SK-N-SH treated with all-trans-retinoic acid at 6 μM for 48 hours (cell line): ENCODE results near the gene ACACB.

Experiments
- ATAC-seq: fragments of 200-7000 bp; cut with Tn5 transposase; 3 replicates; pipeline ENCODE4 v1.9.1; 2020; ENCODE audit warnings: mild to moderate bottlenecking, moderate library complexity
- ARNTL ChIP-seq: fragments of 450-650 bp; formaldehyde crosslinking; IDR thresholded peaks from 2 replicates; pipeline ENCODE4 v1.5.0; 2020; ENCODE audit warnings: low read depth, mild to moderate bottlenecking, moderate library complexity, borderline replicate concordance
- BACH2 ChIP-seq: fragments of 250-450 bp; sonication (Bioruptor Pico); IDR thresholded peaks from 2 replicates; pipeline ENCODE4 v1.9.0; 2021; ENCODE audit warnings: mild to moderate bottlenecking, borderline replicate concordance
- CREB5 ChIP-seq: fragments of 250-450 bp; sonication (Bioruptor Pico); IDR thresholded peaks from 2 replicates; pipeline ENCODE4 v1.5.1; 2020; ENCODE audit warnings: low read depth, mild to moderate bottlenecking, moderate library complexity
- CSDC2 ChIP-seq: fragments of 250-450 bp; sonication (Bioruptor Pico); IDR thresholded peaks from 2 replicates; pipeline ENCODE4 v1.5.0; 2020; ENCODE audit warnings: mild to moderate bottlenecking, moderate library complexity
- CSRNP3 ChIP-seq: fragments of 250-450 bp; sonication (Bioruptor Pico); IDR thresholded peaks from 2 replicates; pipeline ENCODE4 v1.5.1; 2021; ENCODE audit warnings: mild to moderate bottlenecking, moderate library complexity
- ESRRG ChIP-seq: fragments of 250-450 bp; sonication (Bioruptor Pico); IDR thresholded peaks from 2 replicates; pipeline ENCODE4 v1.6.1; 2021; ENCODE audit warnings: mild to moderate bottlenecking
- GLIS3 ChIP-seq: fragments of 250-450 bp; sonication (Bioruptor Pico); IDR thresholded peaks from 2 replicates; pipeline ENCODE4 v1.5.0; 2020; ENCODE audit warnings: mild to moderate bottlenecking, moderate library complexity
- ISL1 ChIP-seq: fragments of 250-450 bp; sonication (Bioruptor Pico); IDR thresholded peaks from 2 replicates; pipeline ENCODE4 v2.1.2; 2022; ENCODE audit warnings: mild to moderate bottlenecking, moderate library complexity
- RARB ChIP-seq: fragments of 250-450 bp; sonication (Bioruptor Pico); IDR thresholded peaks from 2 replicates; pipeline ENCODE4 v1.8.0; 2021; ENCODE audit warnings: mild to moderate bottlenecking, moderate library complexity
- SNAI2 ChIP-seq: fragments of 250-450 bp; sonication (Bioruptor Pico); IDR thresholded peaks from 2 replicates; pipeline ENCODE4 v1.5.0; 2020; ENCODE audit warnings: mild to moderate bottlenecking, moderate library complexity
- TOX ChIP-seq: fragments of 250-450 bp; sonication (Bioruptor Pico); IDR thresholded peaks from 2 replicates; pipeline ENCODE4 v1.8.0; 2021; ENCODE audit warnings: mild to moderate bottlenecking, moderate library complexity, borderline replicate concordance
- TSHZ2 ChIP-seq: fragments of 250-450 bp; sonication (Bioruptor Pico); IDR thresholded peaks from 2 replicates; pipeline ENCODE4 v1.5.0; 2020; ENCODE audit warnings: mild to moderate bottlenecking, moderate library complexity
- ZC3H10 ChIP-seq: fragments of 250-450 bp; sonication (Bioruptor Pico); IDR thresholded peaks from 2 replicates; pipeline ENCODE4 v1.5.1; 2021; ENCODE audit warnings: mild to moderate bottlenecking, moderate library complexity
- ZFP3 ChIP-seq: fragments of 250-450 bp; sonication (Bioruptor Pico); IDR thresholded peaks from 2 replicates; pipeline ENCODE4 v1.5.0; 2020; ENCODE audit warnings: mild to moderate bottlenecking, moderate library complexity
- ZFP30 ChIP-seq: fragments of 450-650 bp; formaldehyde crosslinking; IDR thresholded peaks from 2 replicates; pipeline ENCODE4 v1.5.0; 2022; ENCODE audit warnings: mild to moderate bottlenecking, moderate library complexity
- ZNF565 ChIP-seq: fragments of 450-650 bp; formaldehyde crosslinking; conservative IDR thresholded peaks from 2 replicates; pipeline ENCODE4 v1.5.0; 2020; ENCODE audit warnings: low read depth, mild to moderate bottlenecking, moderate library complexity
- ZNF70 ChIP-seq: fragments of 450-650 bp; formaldehyde crosslinking; IDR thresholded peaks from 2 replicates; pipeline ENCODE4 v1.5.0; 2020; ENCODE audit warnings: mild to moderate bottlenecking, moderate library complexity
- ZNF8 ChIP-seq: fragments of 450-650 bp; formaldehyde crosslinking; IDR thresholded peaks from 2 replicates; pipeline ENCODE4 v1.5.0; 2020; ENCODE audit warnings: mild to moderate bottlenecking, moderate library complexity
- TF ChIP-seq, protein P1 (sequence below): fragments of 250-450 bp; sonication (Bioruptor Pico); IDR thresholded peaks from 2 replicates; pipeline ENCODE4 v1.8.0; 2021; ENCODE audit warnings: low read depth, mild to moderate bottlenecking, moderate library complexity, borderline replicate concordance

ACACB gene

GRCh38 chr12:109234012-109234411 is 117.6 kb downstream of the ACACB start:
- ATAC-seq, result no peak
- TF ChIP-seq RARB (CRISPR knock-in tag), result no peak
- TF ChIP-seq ZC3H10 (CRISPR knock-in tag), result no peak
- no peak for TF ChIP-seq CREB5 (CRISPR knock-in tag)
- TF ChIP-seq ARNTL (CRISPR knock-in tag), result no peak
- TF ChIP-seq CSRNP3 (CRISPR knock-in tag), result no peak
- no peak for TF ChIP-seq TOX (CRISPR knock-in tag)
- TF ChIP-seq CSDC2 (CRISPR knock-in tag), result no peak

DNA sequence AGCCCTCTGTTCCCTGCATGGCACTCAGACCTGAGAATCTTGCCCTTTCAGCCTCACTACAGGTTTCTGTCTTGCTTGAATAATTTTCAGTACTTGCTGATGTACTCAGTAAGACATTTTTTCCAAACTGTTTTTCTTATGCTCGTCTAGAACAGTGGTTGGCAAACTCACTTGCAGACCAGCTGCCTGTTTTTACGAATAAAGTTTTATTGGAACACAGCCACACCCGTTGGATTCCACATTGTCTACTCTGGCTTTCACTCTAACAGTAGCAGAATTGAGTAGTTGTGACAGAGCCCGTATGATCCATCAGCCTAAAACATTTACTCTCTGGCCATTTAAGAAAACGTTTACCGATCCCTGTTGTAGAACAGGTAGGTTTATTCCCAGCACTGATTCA is 119.9 kb downstream of the ACACB start:
- no peak for ATAC-seq
- no peak for TF ChIP-seq ZNF8
- TF ChIP-seq ESRRG (CRISPR knock-in tag), result no peak
- TF ChIP-seq, protein P1, sequence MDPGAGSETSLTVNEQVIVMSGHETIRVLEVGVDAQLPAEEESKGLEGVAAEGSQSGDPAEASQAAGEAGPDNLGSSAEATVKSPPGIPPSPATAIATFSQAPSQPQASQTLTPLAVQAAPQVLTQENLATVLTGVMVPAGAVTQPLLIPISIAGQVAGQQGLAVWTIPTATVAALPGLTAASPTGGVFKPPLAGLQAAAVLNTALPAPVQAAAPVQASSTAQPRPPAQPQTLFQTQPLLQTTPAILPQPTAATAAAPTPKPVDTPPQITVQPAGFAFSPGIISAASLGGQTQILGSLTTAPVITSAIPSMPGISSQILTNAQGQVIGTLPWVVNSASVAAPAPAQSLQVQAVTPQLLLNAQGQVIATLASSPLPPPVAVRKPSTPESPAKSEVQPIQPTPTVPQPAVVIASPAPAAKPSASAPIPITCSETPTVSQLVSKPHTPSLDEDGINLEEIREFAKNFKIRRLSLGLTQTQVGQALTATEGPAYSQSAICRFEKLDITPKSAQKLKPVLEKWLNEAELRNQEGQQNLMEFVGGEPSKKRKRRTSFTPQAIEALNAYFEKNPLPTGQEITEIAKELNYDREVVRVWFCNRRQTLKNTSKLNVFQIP (CRISPR knock-in tag), result no peak
- no peak for TF ChIP-seq SNAI2 (CRISPR knock-in tag)
- TF ChIP-seq ZNF70 (CRISPR knock-in tag), result no peak
- TF ChIP-seq TSHZ2 (CRISPR knock-in tag), result no peak
- TF ChIP-seq ZNF565 (CRISPR knock-in tag), result no peak
- TF ChIP-seq ZFP30, result no peak
- no peak for TF ChIP-seq CSRNP3 (CRISPR knock-in tag)
- no peak for TF ChIP-seq CREB5 (CRISPR knock-in tag)
- TF ChIP-seq, all 23 proteins: peak for 0

DNA sequence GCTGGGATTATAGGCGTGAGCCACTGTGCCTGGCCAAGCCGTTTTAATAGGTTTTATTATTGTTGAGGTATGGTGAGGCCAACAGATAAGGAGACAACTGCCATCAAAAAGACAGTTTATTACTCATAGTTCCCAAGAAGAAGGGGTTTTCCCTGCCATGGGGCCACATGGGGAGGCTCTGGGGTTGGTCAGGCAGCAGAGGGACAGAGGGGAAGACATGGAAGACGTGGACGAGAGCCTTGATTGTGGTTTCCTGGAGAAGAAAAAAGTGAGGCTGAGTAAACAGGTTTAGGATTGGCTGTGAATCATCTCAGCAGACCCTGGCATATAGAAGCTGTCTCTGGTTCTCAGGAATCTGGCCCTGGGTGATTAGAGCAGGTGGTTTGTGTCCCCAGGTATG is 122.8 kb downstream of the ACACB start:
- no peak for ATAC-seq
- no peak for TF ChIP-seq CREB5 (CRISPR knock-in tag)
- no peak for TF ChIP-seq TSHZ2 (CRISPR knock-in tag)
- TF ChIP-seq ISL1, result no peak
- no peak for TF ChIP-seq ARNTL (CRISPR knock-in tag)
- no peak for TF ChIP-seq ZNF8
- no peak for TF ChIP-seq ZNF565 (CRISPR knock-in tag)
- no peak for TF ChIP-seq RARB (CRISPR knock-in tag)
- TF ChIP-seq BACH2, result no peak
- TF ChIP-seq, protein P1 (CRISPR knock-in tag), result no peak
- no peak for TF ChIP-seq ZFP3
- TF ChIP-seq ZC3H10 (CRISPR knock-in tag), result no peak
- TF ChIP-seq ESRRG (CRISPR knock-in tag), result no peak
- TF ChIP-seq GLIS3 (CRISPR knock-in tag), result no peak
- no peak for TF ChIP-seq ZNF70 (CRISPR knock-in tag)
- no peak for TF ChIP-seq CSDC2 (CRISPR knock-in tag)
